NCI-H524 (cell line): ENCODE measurements around the gene PPP1R2.
"Not testable (repeated sequence)": the region's sequence is repeated elsewhere in the genome, so short reads cannot be mapped to it uniquely, and the experiment has no call there.

Experiments used
- DNase-seq, 2 experiments: peaks; one replicate each; lab custom pipeline; 2025; lab: John Stamatoyannopoulos, UW

Gene PPP1R2

DNA sequence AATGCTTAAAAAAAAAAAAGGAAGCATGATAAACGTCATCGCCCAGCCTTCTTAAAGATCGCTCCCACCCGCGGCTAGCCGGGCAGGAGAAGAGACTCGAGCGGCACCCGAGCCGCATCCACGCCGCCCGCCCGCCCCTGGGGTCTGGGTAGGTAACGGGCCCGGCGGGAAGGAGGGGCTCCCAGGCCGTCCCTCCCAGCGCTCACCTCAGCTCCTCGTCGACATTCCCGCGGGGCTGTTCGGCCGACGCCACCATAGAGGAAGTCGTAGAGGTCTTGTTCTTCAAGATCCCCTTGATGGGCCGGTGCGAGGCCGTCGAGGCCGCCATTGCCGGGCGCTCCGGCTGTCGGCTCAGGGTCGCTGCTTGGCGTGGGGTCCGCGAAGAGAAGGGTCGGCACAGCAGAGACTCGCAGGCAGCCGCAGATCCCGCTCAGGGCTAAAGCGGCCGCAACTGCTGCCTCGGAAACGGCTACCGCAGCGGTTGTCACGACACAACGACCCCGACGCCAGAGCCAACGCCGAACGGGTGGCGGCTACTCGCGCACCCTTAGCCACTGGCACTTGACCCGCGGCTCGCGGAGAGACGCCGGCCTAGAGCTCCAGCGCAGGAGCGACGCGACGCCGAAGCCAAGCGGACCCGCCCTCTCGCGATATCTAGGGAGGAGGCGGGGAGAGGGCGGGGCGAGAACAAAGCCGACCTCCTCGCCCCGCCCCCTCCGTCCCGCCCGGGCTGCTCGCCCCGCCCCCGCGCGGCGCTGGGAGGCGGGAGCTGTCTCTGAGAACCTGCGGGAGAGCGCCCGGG is at the start of gene PPP1R2:
Gene PPP1R2 (minus strand): TSS at position 628 of the 802 bp plus-strand sequence. CDS start 300 bp downstream, at position 328.
- peak; percentile 88 to 96 for DNase-seq

DNA sequence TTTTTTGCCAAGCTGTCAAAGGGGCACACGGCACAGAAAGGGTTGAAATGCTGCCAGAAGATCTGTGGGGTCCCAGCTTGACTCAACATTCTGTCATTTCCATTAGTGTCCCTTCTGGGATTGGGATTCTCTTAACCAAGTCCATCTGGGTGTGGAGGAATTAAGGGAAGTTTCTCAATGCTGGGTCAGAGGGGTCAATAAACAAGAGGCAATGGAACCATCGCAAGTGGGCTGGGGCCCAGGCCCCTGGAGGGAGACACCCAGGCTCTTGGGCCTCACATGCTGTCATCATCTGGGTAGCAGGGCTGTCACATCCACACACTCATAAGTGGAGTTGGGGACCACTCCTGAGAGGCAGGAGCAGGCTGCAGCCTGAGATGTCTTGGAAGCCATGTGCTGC is 48.7 kb upstream of the PPP1R2 start:
- no peak for DNase-seq

DNA sequence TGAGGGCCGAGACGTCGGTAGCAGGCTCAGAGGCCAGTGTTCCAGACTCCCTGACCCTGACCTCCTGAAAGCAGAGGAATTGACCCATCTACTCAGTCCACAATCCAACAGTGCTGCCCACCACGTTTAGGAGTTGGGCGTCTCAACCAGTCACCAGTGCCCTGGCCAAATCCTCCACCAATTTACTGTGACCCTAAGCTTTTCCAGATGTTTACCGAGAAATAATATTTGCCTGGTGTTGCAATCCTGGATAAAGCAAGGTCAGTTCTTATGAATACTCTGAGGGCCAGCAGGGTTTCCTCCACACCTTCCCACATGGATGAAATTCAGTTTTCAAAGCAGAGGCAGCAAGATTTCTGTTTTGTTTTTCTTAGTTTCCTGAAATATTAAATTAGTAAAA is 48.1 kb upstream of the PPP1R2 start:
- no peak for DNase-seq

DNA sequence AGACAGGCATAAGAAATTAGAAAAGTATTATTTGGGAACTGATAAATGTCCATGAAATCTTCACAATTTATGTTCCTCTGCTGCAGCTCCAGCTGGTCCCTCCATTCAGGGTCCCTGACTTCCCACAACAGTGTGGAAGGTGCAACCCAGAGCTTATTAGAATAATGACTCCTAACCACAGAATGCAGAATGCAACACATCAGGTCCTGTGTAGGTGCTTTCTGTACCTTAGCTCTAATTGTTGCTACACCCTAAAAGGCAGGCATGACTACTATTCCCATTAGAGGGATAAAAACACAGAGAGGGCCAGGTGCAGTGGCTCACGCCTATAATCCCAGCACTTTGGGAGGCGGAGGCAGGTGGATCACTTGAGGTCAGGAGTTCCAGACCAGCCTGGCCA is 47.3 kb upstream of the PPP1R2 start:
- DNase-seq, result not testable (repeated sequence)

DNA sequence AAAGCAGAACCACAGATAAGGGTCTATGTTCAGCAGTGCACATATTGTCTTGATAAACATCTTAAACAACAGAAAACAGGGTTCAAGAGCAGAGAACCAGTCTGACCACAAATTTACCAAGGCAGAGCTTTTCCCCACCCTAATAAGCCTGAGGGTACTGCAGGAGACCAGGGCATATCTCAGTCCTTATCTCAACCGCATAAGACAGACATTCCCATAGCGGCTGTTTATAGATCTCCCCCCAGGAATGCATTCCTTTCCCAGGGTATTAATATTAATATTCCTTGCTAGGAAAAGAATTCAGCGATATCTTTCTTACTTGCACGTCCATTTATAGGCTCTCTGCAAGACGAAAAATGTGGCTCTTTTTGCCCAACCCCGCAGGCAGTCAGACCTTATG is 46.7 kb upstream of the PPP1R2 start:
- DNase-seq, result not testable (repeated sequence)

DNA sequence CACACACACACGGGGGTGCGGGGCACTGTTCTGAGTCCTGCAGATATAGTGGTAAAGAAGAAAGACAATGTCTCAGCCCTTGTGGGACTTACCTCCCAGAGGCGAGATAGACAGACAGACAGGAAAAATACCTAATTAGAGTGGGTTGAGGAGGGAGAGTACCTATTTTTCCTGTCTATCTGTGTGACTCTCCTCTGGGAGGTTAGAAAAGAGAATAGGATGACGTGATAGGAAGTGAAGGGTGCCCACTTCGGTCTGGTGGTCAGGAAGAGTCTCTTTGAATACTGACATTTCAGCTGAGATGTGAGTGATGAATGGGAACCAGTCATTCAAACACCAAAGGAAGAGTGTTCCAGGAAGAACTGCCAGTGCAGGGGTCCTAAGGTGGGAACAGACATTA is 44.7 kb upstream of the PPP1R2 start:
- DNase-seq, result no peak

DNA sequence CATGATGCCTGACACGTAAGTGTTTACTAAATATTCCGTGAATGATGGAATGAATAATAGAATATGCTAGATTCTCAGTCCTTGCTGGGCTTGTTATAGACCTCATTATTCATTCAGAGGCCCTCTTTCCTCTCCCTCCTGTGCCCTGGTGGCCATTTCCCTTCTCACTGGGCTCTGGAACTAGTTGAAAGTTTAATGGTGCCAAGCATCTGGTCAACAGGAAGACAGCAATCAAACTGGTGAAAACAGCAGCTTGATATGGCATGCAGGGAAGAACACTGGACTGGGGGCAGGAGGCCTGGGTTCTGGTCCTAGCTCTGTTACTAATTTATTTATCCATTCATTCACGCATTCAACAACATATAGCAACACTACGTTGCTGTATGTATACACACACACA is 44.3 kb upstream of the PPP1R2 start:
- no peak for DNase-seq

DNA sequence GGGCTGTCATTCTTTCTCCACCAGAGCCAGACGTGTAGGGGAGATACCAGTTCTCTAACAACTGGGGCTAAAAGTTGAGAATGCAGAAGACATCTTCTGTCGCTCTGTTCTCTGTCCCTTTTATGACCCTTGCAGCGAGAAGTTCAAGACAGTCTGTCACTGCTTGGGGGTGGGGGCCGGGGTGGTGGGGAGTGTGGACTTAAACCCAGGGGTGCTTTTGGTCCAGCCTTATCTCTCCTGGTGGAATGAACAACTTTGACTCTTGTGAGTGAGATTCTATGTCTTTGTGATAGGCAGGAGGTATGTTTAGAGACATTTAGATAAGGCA is 41.4 kb upstream of the PPP1R2 start:
- no peak for DNase-seq

DNA sequence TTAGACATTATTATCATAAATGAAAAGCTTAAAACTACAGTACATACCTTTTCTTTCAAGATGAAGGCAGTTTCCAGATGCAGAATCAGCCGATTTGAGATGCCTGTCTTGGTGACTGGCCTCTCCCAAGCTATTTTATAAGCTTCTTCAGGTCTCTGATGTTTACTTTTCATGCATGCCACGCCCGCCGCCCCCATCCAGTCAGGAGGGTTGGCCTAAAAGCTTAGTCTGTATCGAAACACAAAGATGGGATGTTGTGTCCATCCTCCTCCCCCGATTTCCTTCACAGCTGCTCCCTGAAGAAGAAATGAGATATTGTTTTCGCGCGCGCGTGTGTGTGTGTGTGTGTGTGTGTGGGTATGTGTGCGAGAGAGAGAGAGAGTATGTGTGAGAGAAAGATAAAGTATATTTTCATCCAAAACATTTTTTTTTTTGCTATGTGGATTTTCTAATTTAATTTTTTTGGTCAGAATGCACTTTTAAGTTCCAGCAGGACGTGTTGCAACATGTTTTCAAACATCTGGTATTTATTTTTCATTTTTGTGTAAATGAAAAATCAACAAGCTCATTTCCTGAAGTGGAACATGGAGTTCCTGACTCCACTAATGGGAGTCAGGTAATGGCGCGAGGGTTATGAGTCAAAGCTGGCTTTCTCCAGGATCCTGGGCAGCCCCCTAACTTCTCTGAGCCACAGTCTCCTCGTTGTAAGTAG is 40.9 kb upstream of the PPP1R2 start, which contains the start of gene APOD:
Gene APOD (minus strand): TSS at position 110 of the 712 bp plus-strand sequence. CDS start 4,479 bp downstream, outside the sequence.
- no peak for DNase-seq

DNA sequence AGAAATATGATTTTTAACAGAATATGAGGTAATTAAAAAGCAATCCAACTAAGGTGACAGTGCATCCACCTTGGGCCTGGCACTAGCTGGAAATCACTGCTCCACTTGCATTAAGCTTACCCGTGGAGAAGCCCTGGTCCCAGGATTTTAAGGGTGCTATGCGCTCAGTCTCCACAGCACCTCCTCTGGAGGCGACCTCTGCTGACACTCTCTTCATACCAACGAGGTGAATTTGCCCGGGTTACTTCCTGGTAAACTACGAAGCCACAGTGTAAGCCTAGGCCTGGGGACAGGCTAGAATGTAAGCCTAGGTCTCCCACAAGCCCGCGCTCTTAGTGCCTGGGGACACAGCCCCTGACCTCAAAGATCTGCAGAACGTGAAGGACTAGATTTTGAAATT is 39.8 kb upstream of the PPP1R2 start:
- DNase-seq, result no peak

DNA sequence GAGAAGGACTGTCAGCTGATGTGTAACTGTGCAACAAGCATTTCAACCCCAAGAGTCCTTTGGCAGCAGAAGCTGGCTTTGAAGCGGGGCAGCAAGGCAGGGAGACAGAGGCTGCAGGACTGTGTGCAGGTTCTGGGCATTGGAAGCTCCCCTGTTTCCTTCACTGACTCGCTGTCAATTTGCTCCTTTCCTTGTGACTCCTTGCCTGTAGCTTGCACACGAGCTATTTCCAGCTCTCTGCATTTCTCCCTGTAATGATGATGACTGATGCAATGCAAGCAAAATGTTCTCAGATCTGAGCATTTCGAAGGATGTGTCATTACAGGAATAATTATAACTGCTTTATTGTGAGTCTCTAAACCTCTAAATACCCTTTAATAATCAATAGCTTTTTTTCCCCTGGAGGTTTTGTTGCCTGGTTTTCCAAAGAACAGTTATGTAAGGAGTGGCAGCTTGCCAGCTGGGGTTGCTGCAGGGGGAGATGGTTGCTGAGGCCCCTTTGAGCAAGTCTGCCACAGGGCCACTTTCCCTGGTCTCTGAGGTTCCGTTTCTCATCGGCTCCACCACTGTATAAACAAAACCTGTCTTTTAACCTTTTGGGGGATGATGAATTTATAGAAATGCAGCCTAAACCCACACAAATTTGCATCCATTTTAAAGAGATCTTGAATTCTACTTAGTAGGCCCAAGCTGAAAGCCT is 37.8 kb upstream of the PPP1R2 start:
- DNase-seq, result no peak

DNA sequence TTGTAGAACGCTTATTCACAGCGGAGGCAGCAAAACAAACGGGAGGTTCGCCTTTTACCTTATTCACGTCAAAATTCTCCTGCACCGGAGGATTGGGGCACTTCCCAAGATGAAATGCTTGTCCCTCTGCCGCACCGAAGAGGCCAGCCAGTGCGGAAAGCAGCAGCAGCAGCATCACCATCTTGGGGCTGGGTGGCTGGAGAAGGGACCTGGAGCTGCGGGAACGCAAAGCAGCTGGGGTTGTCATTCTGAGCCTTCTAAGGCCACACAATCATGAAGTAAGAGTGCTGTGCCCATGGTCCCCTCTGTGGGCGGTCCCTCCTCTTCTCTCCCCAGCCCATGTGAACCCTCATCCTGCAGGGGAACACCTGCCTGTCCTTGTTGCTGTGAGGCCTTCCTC is 36.2 kb upstream of the PPP1R2 start:
- DNase-seq, result no peak

DNA sequence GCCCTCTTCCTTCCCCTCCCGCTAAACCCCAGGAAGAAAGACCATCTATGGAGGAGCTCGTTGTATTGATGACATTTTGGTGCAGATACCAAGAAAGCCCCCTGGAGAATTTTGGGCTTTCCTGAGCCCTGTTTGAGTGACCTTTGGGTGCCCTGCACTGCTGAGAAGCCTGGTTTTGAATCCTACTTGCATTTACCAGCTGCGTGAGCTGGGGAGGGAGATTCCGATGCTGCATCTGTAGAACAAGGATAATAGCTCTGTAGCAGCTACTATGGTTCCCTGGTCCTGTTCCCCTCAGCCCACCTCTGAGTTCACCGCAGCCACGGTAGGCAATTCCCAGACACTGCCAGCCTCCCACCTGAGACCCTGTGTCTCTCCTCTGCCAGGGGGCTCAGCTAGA is 35.4 kb upstream of the PPP1R2 start:
- DNase-seq, result no peak

DNA sequence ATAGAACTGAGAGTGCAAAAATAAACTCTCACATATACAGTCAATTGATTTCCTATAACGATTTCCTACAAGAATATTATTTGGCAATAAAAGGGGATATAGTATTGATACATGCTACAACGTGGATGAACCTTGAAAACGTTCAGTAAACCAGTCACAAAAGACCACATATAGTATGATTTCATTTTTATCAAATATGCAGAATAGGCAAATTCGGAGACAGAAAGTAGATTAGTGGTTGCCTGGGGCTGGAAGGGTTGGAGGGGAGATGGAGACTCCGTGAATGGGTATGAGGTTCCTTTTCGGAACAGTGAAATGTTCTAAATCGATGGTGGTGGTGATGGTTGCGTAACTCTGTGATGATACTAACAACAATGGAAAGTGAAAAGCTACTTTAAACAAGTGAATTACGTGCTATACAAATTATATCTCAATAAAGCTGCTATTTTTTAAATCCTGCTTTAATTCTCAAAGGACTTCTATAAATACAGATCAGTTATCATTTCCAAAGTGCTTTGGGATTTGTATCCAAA is 34.6 kb upstream of the PPP1R2 start:
- no peak for DNase-seq

DNA sequence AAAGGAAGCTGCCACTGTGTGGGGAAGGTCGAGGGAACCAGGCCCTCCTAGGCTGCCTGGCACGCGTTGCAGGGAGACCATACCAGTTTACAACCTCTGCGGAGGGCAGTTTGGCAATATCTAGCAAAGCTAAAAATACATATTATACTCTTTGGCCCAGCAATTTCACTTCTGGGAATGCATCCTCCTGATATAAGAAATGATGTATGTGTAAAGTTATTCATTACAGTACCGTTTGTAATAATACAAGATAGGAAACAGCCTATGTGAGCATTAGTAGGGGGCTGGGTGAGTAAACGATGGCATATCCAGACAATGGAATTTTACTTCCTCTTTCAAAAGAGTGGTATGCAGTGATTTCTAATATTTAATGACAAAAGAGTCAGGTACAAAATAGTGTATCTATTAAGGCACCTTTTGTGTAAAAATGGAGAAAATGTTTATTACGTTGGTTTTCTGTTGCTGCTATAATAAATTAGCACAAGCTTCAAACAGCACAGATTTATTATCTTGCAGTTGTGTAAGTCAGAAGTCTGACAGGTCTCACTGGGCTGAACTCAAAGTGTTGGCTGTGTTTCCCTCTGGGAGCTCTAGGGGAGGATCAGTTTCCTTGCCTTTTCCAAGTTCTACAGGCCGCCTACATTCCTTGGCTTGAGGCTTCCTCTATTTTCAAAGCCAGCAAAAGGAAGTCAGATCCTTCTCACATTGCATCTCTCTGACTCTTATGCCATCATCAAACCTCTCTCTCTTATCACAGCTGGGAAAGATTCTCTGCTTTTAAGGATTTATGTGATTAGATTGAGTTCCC is 31.6 kb upstream of the PPP1R2 start:
- no peak for DNase-seq

DNA sequence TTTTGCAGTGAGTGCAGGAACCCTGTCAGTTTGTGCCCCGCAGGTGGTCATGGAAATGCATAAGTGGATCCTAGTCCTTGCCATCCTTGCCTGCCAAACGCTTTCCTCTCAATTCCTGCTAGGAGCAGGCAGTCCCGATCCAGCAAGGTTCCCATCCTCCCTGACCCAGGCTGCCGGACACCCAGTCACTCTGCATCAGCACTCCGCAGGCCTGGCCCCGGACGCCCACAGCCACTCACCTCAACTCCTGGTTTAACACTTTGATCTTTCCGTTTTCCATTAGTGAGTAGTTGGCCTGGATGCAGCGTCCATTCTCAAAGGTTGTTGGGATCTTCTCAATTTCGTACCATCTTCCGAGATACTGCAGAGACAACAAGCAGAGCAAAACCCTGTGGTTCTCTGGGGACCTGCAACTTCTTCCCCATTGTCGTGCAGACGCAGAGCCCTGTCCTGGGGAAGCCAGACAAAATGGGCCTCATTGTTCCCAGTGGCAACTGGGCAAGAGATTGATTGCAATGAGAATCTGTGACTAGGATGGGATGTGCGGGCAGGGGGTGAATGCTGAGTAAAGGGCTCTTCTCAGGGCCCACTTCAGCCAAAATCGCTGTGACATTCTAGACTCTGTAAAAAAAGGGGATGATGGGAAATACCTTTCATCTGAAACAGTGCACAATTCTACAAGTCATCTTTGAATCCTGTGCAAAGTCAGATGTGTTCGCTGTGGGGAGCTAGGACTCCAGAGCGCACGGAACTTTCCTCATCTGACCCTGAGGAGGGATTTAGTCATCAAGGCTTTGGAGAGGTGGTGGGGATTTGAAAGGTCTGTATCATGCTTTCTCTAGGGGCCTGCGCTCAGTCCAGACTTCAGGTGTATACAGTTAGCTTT is 30.7 kb upstream of the PPP1R2 start:
- no peak for DNase-seq

DNA sequence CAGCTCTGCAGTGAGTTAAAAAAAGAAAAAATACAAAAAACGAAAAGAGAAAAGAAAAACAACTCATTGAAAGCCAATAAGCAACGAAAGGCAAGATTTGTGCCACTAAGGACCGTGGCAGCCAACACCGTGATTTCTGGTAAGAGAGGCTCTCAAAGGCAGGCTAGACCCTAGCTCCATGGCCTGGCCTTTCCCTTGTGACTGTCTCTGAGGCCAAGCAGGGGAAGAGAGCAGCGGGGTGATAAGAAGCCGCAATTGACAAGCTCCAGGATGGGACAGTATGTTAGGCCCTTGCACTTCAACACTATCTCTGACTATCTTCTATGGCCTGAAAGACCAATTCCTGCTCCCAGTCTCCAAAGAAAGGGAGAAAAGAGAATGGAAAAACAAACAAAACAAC is 28.2 kb upstream of the PPP1R2 start:
- DNase-seq, result no peak

DNA sequence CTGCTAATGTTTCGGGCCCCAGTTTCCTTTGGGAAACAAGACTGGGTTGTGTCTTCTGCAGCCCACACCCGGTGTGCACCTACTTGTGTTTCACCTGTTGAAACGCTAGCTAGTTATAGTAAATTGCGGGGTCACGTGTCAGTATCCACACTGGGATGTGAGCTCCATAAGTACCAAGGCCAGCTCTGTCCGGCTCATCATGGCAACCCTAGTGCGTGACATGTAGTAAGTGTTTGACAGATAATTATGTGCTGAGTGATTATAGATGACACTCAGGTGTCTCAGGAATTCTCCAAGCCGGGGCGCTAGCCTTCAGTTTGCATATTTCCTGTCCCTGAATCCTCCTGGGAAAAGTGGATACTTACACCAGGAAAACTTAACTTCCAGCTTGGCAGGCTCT is 27.8 kb upstream of the PPP1R2 start:
- DNase-seq, result no peak

DNA sequence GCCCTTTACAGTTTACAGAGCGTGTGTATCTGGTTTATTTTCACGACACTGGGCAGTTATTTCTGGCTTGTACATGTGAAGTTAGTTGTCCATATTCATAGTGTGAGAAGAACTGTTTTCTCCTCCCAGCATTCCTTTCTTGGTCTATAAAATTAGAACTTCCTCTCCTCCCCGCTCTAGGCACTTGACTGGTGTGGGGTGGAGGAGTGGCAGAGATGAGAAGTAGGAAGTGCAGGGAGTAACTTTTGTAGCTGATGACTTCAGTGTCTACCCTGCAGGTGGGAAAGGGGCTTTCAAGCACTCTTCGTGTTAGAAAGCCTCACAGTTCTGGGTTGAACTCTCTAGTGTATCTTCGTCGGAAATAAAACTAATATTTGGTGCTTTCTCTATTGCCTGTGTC is 27.2 kb upstream of the PPP1R2 start:
- DNase-seq, result no peak

DNA sequence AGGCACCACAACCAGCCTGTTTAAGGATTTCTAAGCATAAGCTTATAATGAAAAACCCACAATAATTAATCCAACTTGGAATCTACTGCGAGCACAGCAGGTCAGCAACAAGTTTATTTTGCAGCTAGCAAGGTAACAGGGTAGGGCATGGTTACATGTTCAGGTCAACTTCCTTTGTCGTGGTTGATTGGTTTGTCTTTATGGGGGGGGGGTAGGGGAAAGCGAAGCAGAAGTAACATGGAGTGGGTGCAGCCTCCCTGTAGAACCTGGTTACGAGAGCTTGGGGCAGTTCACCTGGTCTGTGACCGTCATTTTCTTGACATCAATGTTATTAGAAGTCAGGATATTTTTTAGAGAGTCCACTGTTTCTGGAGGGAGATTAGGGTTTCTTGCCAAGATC is 25.5 kb upstream of the PPP1R2 start:
- no peak for DNase-seq

DNA sequence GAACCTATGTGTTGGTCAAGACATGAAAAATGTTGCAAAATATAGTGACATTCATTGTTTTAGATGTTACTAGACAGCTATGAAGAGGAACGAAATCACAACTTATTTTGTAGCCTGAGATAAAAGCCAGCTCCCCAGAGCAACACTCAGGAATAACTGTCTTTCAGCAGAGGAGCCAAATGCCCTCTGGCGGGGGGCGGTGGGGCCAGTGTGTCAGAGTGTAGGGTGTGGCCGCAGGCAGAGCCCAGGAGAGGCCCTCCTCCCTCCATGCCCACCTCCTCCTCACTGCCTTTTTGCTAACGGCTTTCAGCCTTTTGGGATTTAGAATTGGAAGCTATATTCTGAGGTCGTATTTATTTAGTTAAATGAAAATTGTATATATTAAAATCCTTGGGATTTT is 23.7 kb upstream of the PPP1R2 start:
- no peak for DNase-seq
